ENCODE measurements around the gene POLDIP3.
"Not testable (repeated sequence)": the region's sequence is repeated elsewhere in the genome, so short reads cannot be mapped to it uniquely, and the experiment has no call there.

POLDIP3 gene

GRCh38 chr22:42565956-42566355 is 48.7 kb downstream of the POLDIP3 start:
- H3K4me3 ChIP-seq (ENCODE audit: low read depth, low read length): no peak overlapping the region
- no peak for TF ChIP-seq CTCF (IDR thresholded peaks at IDR 0.05; ENCODE audit: borderline replicate concordance, insufficient read depth, low read depth, low read length)

GRCh38 chr22:42564699-42565098 is 50.0 kb downstream of the POLDIP3 start:
- no peak overlapping the region for H3K4me3 ChIP-seq (ENCODE audit: low read depth, low read length)
- no peak for TF ChIP-seq CTCF (IDR thresholded peaks at IDR 0.05; ENCODE audit: borderline replicate concordance, insufficient read depth, low read depth, low read length)

GRCh38 chr22:42563943-42564342 is 50.7 kb downstream of the POLDIP3 start:
- not testable (repeated sequence) for H3K4me3 ChIP-seq (ENCODE audit: low read depth, low read length)

- TF ChIP-seq CTCF (IDR thresholded peaks at IDR 0.05; ENCODE audit: borderline replicate concordance, insufficient read depth, low read depth, low read length): no peak
- no peak overlapping the region for H3K4me3 ChIP-seq (ENCODE audit: low read depth, low read length)
Measured at GRCh38 chr22:42562684-42563083, 52.0 kb downstream of the POLDIP3 start.

- TF ChIP-seq CTCF (IDR thresholded peaks at IDR 0.05; ENCODE audit: borderline replicate concordance, insufficient read depth, low read depth, low read length): no peak
- no peak overlapping the region for H3K4me3 ChIP-seq (ENCODE audit: low read depth, low read length)
Measured at GRCh38 chr22:42562279-42562678, 52.4 kb downstream of the POLDIP3 start.

GRCh38 chr22:42561856-42562255 is 52.8 kb downstream of the POLDIP3 start:
- H3K4me3 ChIP-seq (ENCODE audit: low read depth, low read length): no peak overlapping the region
- no peak for TF ChIP-seq CTCF (IDR thresholded peaks at IDR 0.05; ENCODE audit: borderline replicate concordance, insufficient read depth, low read depth, low read length)

GRCh38 chr22:42560781-42561180 is 53.9 kb downstream of the POLDIP3 start:
- peak; percentile 58 for TF ChIP-seq CTCF (IDR thresholded peaks at IDR 0.05; ENCODE audit: borderline replicate concordance, insufficient read depth, low read depth, low read length)
- no peak overlapping the region for H3K4me3 ChIP-seq (ENCODE audit: low read depth, low read length)

- no peak for TF ChIP-seq CTCF (IDR thresholded peaks at IDR 0.05; ENCODE audit: borderline replicate concordance, insufficient read depth, low read depth, low read length)
Measured at GRCh38 chr22:42560381-42560780, 54.3 kb downstream of the POLDIP3 start.

More at GRCh38 chr22:42560381-42560780, 54.3 kb downstream of the POLDIP3 start:
- no peak overlapping the region for H3K4me3 ChIP-seq (ENCODE audit: low read depth, low read length)

Data from GM12875 (cell line).